Measurements from ENCODE around the gene SGO2. TPM values are rescaled to one million over a fixed set of nuclear protein-coding genes. Genes with fewer than 3 reads are reported as not detected.

The SGO2 gene
- total and polyA plus RNA-seq, 7 experiments from 2014 or later: 1.4 to 32.3 (median 2.2) TPM

GRCh38 chr2:200617156-200618053, 91.4 kb downstream of the SGO2 start:
- POLR2A ChIA-PET: no interaction called here
- Mint-ChIP-seq H3K4me3 (no peak overlapping the region), H3K9me3 (no peaks in the 10 kb centered on the region)

GRCh38 chr2:200618054-200618419, 92.0 kb downstream of the SGO2 start:
- DNase-seq (no peak), ATAC-seq (no peak)
- Mint-ChIP-seq H3K27me3 (peaks cover 0 to 20% (median 4%) of the 10 kb centered on the region in 5 donors), H3K36me3 (no peaks in the 10 kb centered on the region), H3K4me3 (no peak overlapping the region), H3K9me3 (no peaks in the 10 kb centered on the region), H3K27ac (no peak overlapping the region), H3K4me1 (peaks cover 0 to 17% (median 0%) of the 10 kb centered on the region in 7 donors)
- intact Hi-C loops (cut with micrococcal nuclease): no loop called here
- Histone ChIP-seq H3K4me1 (ENCODE audit: control insufficient read depth in 2 of 2, insufficient read depth in 2 of 2, low read length in 2 of 2) (no peaks in the 10 kb centered on the region), H3K27me3 (ENCODE audit: control insufficient read depth in 2 of 2, insufficient read depth in 2 of 2, low read length in 2 of 2) (no peaks in the 10 kb centered on the region), H3K4me3 (ENCODE audit: low read length) (no peak overlapping the region), H3K9me3 (ENCODE audit: control insufficient read depth in 2 of 3, low read length in 3 of 3) (no peaks in the 10 kb centered on the region), H3K36me3 (ENCODE audit: control insufficient read depth in 2 of 3, insufficient read depth in 3 of 3, low read length in 3 of 3) (no peaks in the 10 kb centered on the region), H3K27ac (ENCODE audit: low read depth, low read length) (no peak overlapping the region)
- CTCF ChIA-PET: interaction anchor here (0.7 kb wide), 1 partner anchor 19 kb away, joined by 3 read pairs; no protein-coding TSS in a partner anchor
- POLR2A ChIA-PET: no interaction called here

More at GRCh38 chr2:200617156-200618053, 91.4 kb downstream of the SGO2 start:
- intact Hi-C loops (cut with micrococcal nuclease): no loop called here
- Histone ChIP-seq H3K36me3 (ENCODE audit: control insufficient read depth in 2 of 3, insufficient read depth in 3 of 3, low read length in 3 of 3) (no peaks in the 10 kb centered on the region), H3K4me3 (ENCODE audit: low read length) (no peak overlapping the region), H3K27ac (ENCODE audit: low read depth, low read length) (no peak overlapping the region), H3K9me3 (ENCODE audit: control insufficient read depth in 2 of 3, low read length in 3 of 3) (no peaks in the 10 kb centered on the region), H3K27me3 (ENCODE audit: control insufficient read depth in 2 of 2, insufficient read depth in 2 of 2, low read length in 2 of 2) (no peaks in the 10 kb centered on the region), H3K4me1 (ENCODE audit: control insufficient read depth in 2 of 2, insufficient read depth in 2 of 2, low read length in 2 of 2) (no peaks in the 10 kb centered on the region)
- Mint-ChIP-seq H3K27ac (no peak overlapping the region), H3K27me3 (peaks cover 0 to 19% (median 3%) of the 10 kb centered on the region in 5 donors), H3K4me1 (peaks cover 0 to 17% (median 0%) of the 10 kb centered on the region in 7 donors), H3K36me3 (peaks cover 0 to 1% (median 0%) of the 10 kb centered on the region in 5 donors)
- no peak for DNase-seq
- CTCF ChIA-PET: interaction anchor here (0.7 kb wide), 1 partner anchor 19 kb away, joined by 3 read pairs; no protein-coding TSS in a partner anchor
- ATAC-seq: no peak

- no peak overlapping the region for H3K4me3 ChIP-seq (ENCODE audit: low read length)
- no peak for ATAC-seq
- no peak overlapping the region for H3K27ac ChIP-seq (ENCODE audit: low read depth, low read length)
- H3K27me3 Mint-ChIP-seq: peaks cover 0 to 16% (median under 1%) of the 10 kb centered on the region in 5 donors
- no peak overlapping the region for H3K4me3 Mint-ChIP-seq
- H3K9me3 Mint-ChIP-seq: no peaks in the 10 kb centered on the region
- no peaks in the 10 kb centered on the region for H3K36me3 Mint-ChIP-seq
- POLR2A ChIA-PET: no interaction called here
- no peaks in the 10 kb centered on the region for H3K4me1 ChIP-seq (ENCODE audit: control insufficient read depth in 2 of 2, insufficient read depth in 2 of 2, low read length in 2 of 2)
- no peaks in the 10 kb centered on the region for H3K9me3 ChIP-seq (ENCODE audit: control insufficient read depth in 2 of 3, low read length in 3 of 3)
- DNase-seq: peak in 1 of 9 donors; percentile 0
- H3K27me3 ChIP-seq (ENCODE audit: control insufficient read depth in 2 of 2, insufficient read depth in 2 of 2, low read length in 2 of 2): no peaks in the 10 kb centered on the region
- peaks cover 0 to 17% (median 0%) of the 10 kb centered on the region in 7 donors for H3K4me1 Mint-ChIP-seq
- H3K36me3 ChIP-seq (ENCODE audit: control insufficient read depth in 2 of 3, insufficient read depth in 3 of 3, low read length in 3 of 3): no peaks in the 10 kb centered on the region
- no peak overlapping the region for H3K27ac Mint-ChIP-seq
- CTCF ChIA-PET: no interaction called here
- intact Hi-C loops (cut with micrococcal nuclease): no loop called here
These were observed 92.6 kb downstream of the SGO2 start for GRCh38 chr2:200618590-200619021.

- intact Hi-C loops (cut with micrococcal nuclease): no loop called here
- H3K9me3 ChIP-seq (ENCODE audit: control insufficient read depth in 2 of 3, low read length in 3 of 3): no peaks in the 10 kb centered on the region
- POLR2A ChIA-PET: no interaction called here
These were observed 93.3 kb downstream of the SGO2 start for GRCh38 chr2:200619279-200619678.

GRCh38 chr2:200620606-200621390, 94.8 kb downstream of the SGO2 start:
- no peaks in the 10 kb centered on the region for H3K9me3 Mint-ChIP-seq
- Histone ChIP-seq H3K9me3 (ENCODE audit: control insufficient read depth in 2 of 3, low read length in 3 of 3) (no peaks in the 10 kb centered on the region), H3K36me3 (ENCODE audit: control insufficient read depth in 2 of 3, insufficient read depth in 3 of 3, low read length in 3 of 3) (no peaks in the 10 kb centered on the region), H3K4me1 (ENCODE audit: control insufficient read depth in 2 of 2, insufficient read depth in 2 of 2, low read length in 2 of 2) (no peaks in the 10 kb centered on the region), H3K4me3 (ENCODE audit: low read length) (no peak overlapping the region), H3K27me3 (ENCODE audit: control insufficient read depth in 2 of 2, insufficient read depth in 2 of 2, low read length in 2 of 2) (no peaks in the 10 kb centered on the region), H3K27ac (ENCODE audit: low read depth, low read length) (no peak overlapping the region)
- CTCF ChIA-PET: interaction anchor here (0.6 kb wide), 1 partner anchor 168 kb away, joined by 3 read pairs; no protein-coding TSS in a partner anchor
- intact Hi-C loops (cut with micrococcal nuclease): no loop called here
- POLR2A ChIA-PET: no interaction called here
- no peak overlapping the region for H3K4me3 Mint-ChIP-seq
- H3K36me3 Mint-ChIP-seq: no peaks in the 10 kb centered on the region
- DNase-seq (no peak), ATAC-seq (no peak)
- H3K27me3 Mint-ChIP-seq: peaks cover 0 to 12% (median 0%) of the 10 kb centered on the region in 5 donors
- no peak overlapping the region for H3K27ac Mint-ChIP-seq
- peaks cover 0 to 17% (median 0%) of the 10 kb centered on the region in 7 donors for H3K4me1 Mint-ChIP-seq

More at GRCh38 chr2:200619279-200619678, 93.3 kb downstream of the SGO2 start:
- Histone ChIP-seq H3K36me3 (ENCODE audit: control insufficient read depth in 2 of 3, insufficient read depth in 3 of 3, low read length in 3 of 3) (no peaks in the 10 kb centered on the region), H3K27me3 (ENCODE audit: control insufficient read depth in 2 of 2, insufficient read depth in 2 of 2, low read length in 2 of 2) (no peaks in the 10 kb centered on the region), H3K4me3 (ENCODE audit: low read length) (no peak overlapping the region), H3K4me1 (ENCODE audit: control insufficient read depth in 2 of 2, insufficient read depth in 2 of 2, low read length in 2 of 2) (no peaks in the 10 kb centered on the region), H3K27ac (ENCODE audit: low read depth, low read length) (no peak overlapping the region)
- ATAC-seq (no peak), DNase-seq (no peak)
- H3K4me1 Mint-ChIP-seq: peaks cover 0 to 17% (median 0%) of the 10 kb centered on the region in 7 donors
- no peak overlapping the region for H3K4me3 Mint-ChIP-seq
- peaks cover 0 to 11% (median 0%) of the 10 kb centered on the region in 5 donors for H3K27me3 Mint-ChIP-seq
- H3K9me3 Mint-ChIP-seq: no peaks in the 10 kb centered on the region
- CTCF ChIA-PET: no interaction called here
- no peak overlapping the region for H3K27ac Mint-ChIP-seq
- H3K36me3 Mint-ChIP-seq: no peaks in the 10 kb centered on the region

GRCh38 chr2:200622106-200622505, 96.1 kb downstream of the SGO2 start:
- H3K9me3 Mint-ChIP-seq: no peaks in the 10 kb centered on the region
- no peak for ATAC-seq
- intact Hi-C loops (cut with micrococcal nuclease): no loop called here

More at GRCh38 chr2:200622106-200622505, 96.1 kb downstream of the SGO2 start:
- Histone ChIP-seq H3K4me3 (ENCODE audit: low read length) (no peak overlapping the region), H3K36me3 (ENCODE audit: control insufficient read depth in 2 of 3, insufficient read depth in 3 of 3, low read length in 3 of 3) (no peaks in the 10 kb centered on the region), H3K4me1 (ENCODE audit: control insufficient read depth in 2 of 2, insufficient read depth in 2 of 2, low read length in 2 of 2) (no peaks in the 10 kb centered on the region), H3K9me3 (ENCODE audit: control insufficient read depth in 2 of 3, low read length in 3 of 3) (no peaks in the 10 kb centered on the region), H3K27ac (ENCODE audit: low read depth, low read length) (no peak overlapping the region), H3K27me3 (ENCODE audit: control insufficient read depth in 2 of 2, insufficient read depth in 2 of 2, low read length in 2 of 2) (no peaks in the 10 kb centered on the region)
- peaks cover 0 to 14% (median 0%) of the 10 kb centered on the region in 7 donors for H3K4me1 Mint-ChIP-seq
- no peak for DNase-seq
- no peaks in the 10 kb centered on the region for H3K36me3 Mint-ChIP-seq
- no peak overlapping the region for H3K4me3 Mint-ChIP-seq
- CTCF ChIA-PET: no interaction called here
- no peak overlapping the region for H3K27ac Mint-ChIP-seq
- peaks cover 0 to 12% (median 2%) of the 10 kb centered on the region in 5 donors for H3K27me3 Mint-ChIP-seq
- POLR2A ChIA-PET: no interaction called here

Measured in naive thymus-derived CD4-positive, alpha-beta T cell (primary cell).